ENCODE results near the gene GNE.

- TF ChIP-seq, protein P1, sequence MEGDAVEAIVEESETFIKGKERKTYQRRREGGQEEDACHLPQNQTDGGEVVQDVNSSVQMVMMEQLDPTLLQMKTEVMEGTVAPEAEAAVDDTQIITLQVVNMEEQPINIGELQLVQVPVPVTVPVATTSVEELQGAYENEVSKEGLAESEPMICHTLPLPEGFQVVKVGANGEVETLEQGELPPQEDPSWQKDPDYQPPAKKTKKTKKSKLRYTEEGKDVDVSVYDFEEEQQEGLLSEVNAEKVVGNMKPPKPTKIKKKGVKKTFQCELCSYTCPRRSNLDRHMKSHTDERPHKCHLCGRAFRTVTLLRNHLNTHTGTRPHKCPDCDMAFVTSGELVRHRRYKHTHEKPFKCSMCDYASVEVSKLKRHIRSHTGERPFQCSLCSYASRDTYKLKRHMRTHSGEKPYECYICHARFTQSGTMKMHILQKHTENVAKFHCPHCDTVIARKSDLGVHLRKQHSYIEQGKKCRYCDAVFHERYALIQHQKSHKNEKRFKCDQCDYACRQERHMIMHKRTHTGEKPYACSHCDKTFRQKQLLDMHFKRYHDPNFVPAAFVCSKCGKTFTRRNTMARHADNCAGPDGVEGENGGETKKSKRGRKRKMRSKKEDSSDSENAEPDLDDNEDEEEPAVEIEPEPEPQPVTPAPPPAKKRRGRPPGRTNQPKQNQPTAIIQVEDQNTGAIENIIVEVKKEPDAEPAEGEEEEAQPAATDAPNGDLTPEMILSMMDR (IDR thresholded peaks at IDR 0.05; ENCODE audit: low read depth, low read length, poor library complexity, severe bottlenecking), result no peak
- TF ChIP-seq EZH2phosphoT487 (IDR thresholded peaks at IDR 0.05; ENCODE audit: borderline replicate concordance, low read length), result no peak
These were observed 40.2 kb downstream of the GNE start for GRCh38 chr9:36218011-36218410.

Data from DOHH2 (cell line).